SK-N-SH (cell line): ENCODE results near the gene NHS. TPM values are rescaled to one million over a fixed set of nuclear protein-coding genes. Genes with fewer than 3 reads are reported as not detected.

Experiments
- CTCF ChIA-PET: fragments of 300-600, 350-600 bp; formaldehyde crosslinking; extraction: SDS; loops from one replicate; lab custom pipeline; 2021; lab: Yijun Ruan, JAX
- POLR2A ChIA-PET: fragments of 350-600 bp; sonication (Branson Sonifier 250); formaldehyde crosslinking; extraction: SDS; loops from one replicate; lab custom pipeline; 2020; ENCODE audit warnings: antibody characterized with exemption, inconsistent platforms; lab: Yijun Ruan, JAX
- DNase-seq: peaks from one replicate; pipeline ENCODE4 v3.0.0; 2012
- H2AFZ ChIP-seq: fragments of 200-600 bp; sonication (generic); 2 replicates; pipeline ENCODE4 v1.8.1; 2016; ENCODE audit warnings: antibody characterized with exemption, mild to moderate bottlenecking, low read depth
- H3F3A ChIP-seq: fragments of 200-600 bp; sonication (generic); replicated peaks from 2 replicates; pipeline ENCODE3; 2016; ENCODE audit warnings: antibody characterized with exemption, mild to moderate bottlenecking; ENCODE audit not compliant: insufficient read depth
- H3K27ac ChIP-seq, 2 experiments: fragments of 200-500 bp in 1 of 2; fragments of 200-600 bp in 1 of 2; sonication (Bioruptor generic) in 1 of 2; sonication (generic), shearing (Covaris generic) in 1 of 2; 2 replicates each; pipeline versions ENCODE4 v1.5.1 to v1.6.1; 2014 to 2016; ENCODE audit warnings: low read depth in 2 of 2, inconsistent platforms in 1 of 2, low read length in 1 of 2, mild to moderate bottlenecking in 1 of 2, mixed read lengths in 1 of 2
- H3K27me3 ChIP-seq: fragments of 200-600 bp; sonication (generic), shearing (Covaris generic); 2 replicates; pipeline ENCODE4 v1.6.1; 2016; ENCODE audit warnings: mixed run types; ENCODE audit not compliant: insufficient read depth
- H3K36me3 ChIP-seq, 2 experiments: fragments of 200-500 bp in 1 of 2; fragments of 200-600 bp in 1 of 2; sonication (Bioruptor generic) in 1 of 2; sonication (generic) in 1 of 2; replicated peaks in 1 of 2; 2 replicates each; pipeline versions ENCODE3 to v1.5.1; 2014 to 2016; ENCODE audit warnings: low read length in 1 of 2, mild to moderate bottlenecking in 1 of 2; ENCODE audit not compliant: insufficient read depth in 2 of 2, control insufficient read depth in 1 of 2
- H3K4me1 ChIP-seq, 2 experiments: fragments of 200-500 bp in 1 of 2; fragments of 200-600 bp in 1 of 2; sonication (Bioruptor generic) in 1 of 2; sonication (generic), shearing (Covaris generic) in 1 of 2; 2 replicates each; pipeline versions ENCODE4 v1.5.1 to v1.6.1; 2014 to 2016; ENCODE audit warnings: low read depth in 1 of 2, low read length in 1 of 2, mixed run types in 1 of 2; ENCODE audit not compliant: insufficient read depth in 2 of 2, control insufficient read depth in 1 of 2
- H3K4me2 ChIP-seq: fragments of 200-600 bp; sonication (generic), shearing (Covaris generic); 2 replicates; pipeline ENCODE4 v1.6.1; 2017; ENCODE audit warnings: mixed run types
- H3K4me3 ChIP-seq, 2 experiments: fragments of 200-500 bp in 1 of 2; fragments of 200-600 bp in 1 of 2; sonication (Bioruptor generic) in 1 of 2; sonication (generic), shearing (Covaris generic) in 1 of 2; 2 replicates each; pipeline versions ENCODE4 v1.5.1 to v1.8.1; 2014 to 2016; ENCODE audit warnings: low read depth in 2 of 2, inconsistent platforms in 1 of 2, low read length in 1 of 2, mild to moderate bottlenecking in 1 of 2, mixed read lengths in 1 of 2, moderate library complexity in 1 of 2
- H3K79me2 ChIP-seq: fragments of 200-600 bp; sonication (generic); 2 replicates; pipeline ENCODE4 v1.8.1; 2017; ENCODE audit warnings: mild to moderate bottlenecking; ENCODE audit not compliant: insufficient read depth
- H3K9ac ChIP-seq: fragments of 200-600 bp; sonication (generic); 2 replicates; pipeline ENCODE4 v1.6.1; 2017; ENCODE audit warnings: mixed run types
- H3K9me2 ChIP-seq: fragments of 200-600 bp; sonication (generic); 2 replicates; pipeline ENCODE4 v1.6.1; 2017; ENCODE audit warnings: mixed run types
- H3K9me3 ChIP-seq: fragments of 200-600 bp; sonication (generic); 2 replicates; pipeline ENCODE4 v1.6.1; 2017; ENCODE audit warnings: mixed run types, mild to moderate bottlenecking, moderate library complexity
- H4K20me1 ChIP-seq: fragments of 200-600 bp; sonication (generic); 2 replicates; pipeline ENCODE4 v1.6.1; 2017; ENCODE audit warnings: mild to moderate bottlenecking, mixed run types; ENCODE audit not compliant: insufficient read depth
- ELF1 ChIP-seq: IDR thresholded peaks from 2 replicates; pipeline ENCODE4 v1.4.0; 2012
- EZH2phosphoT487 ChIP-seq: fragments of 200-600 bp; sonication (generic); IDR thresholded peaks from 2 replicates; pipeline ENCODE4 v1.6.1; 2017; ENCODE audit warnings: low read depth, mixed run types, mild to moderate bottlenecking, antibody characterized with exemption, moderate library complexity, borderline replicate concordance
- FOSL2 ChIP-seq: IDR thresholded peaks from 2 replicates; pipeline ENCODE4 v1.4.0; 2012; ENCODE audit warnings: low read depth, mild to moderate bottlenecking, moderate library complexity, borderline replicate concordance
- FOXJ3 ChIP-seq: sonication (generic); formaldehyde crosslinking; IDR thresholded peaks from 2 replicates; pipeline ENCODE4 v1.5.1; 2020; ENCODE audit warnings: mild to moderate bottlenecking, missing genetic modification reagents
- GABPA ChIP-seq: IDR thresholded peaks from 2 replicates; pipeline ENCODE4 v1.4.0; 2012; ENCODE audit warnings: low read depth, mild to moderate bottlenecking
- IRF3 ChIP-seq: fragments of 150-350 bp; IDR thresholded peaks from 2 replicates; pipeline ENCODE4 v1.6.1; 2016; ENCODE audit warnings: mild to moderate bottlenecking, low read depth, low read length
- RAD21 ChIP-seq: IDR thresholded peaks from 2 replicates; pipeline ENCODE4 v1.6.1; 2012; ENCODE audit warnings: mild to moderate bottlenecking, low read length
- REST ChIP-seq: IDR thresholded peaks from 2 replicates; pipeline ENCODE4 v1.6.1; 2012; ENCODE audit warnings: mild to moderate bottlenecking, low read depth, low read length, moderate library complexity
- RFX5 ChIP-seq: IDR thresholded peaks from 2 replicates; pipeline ENCODE4 v1.6.1; 2012; ENCODE audit warnings: mild to moderate bottlenecking, improper control_type of control experiment, low read length
- RXRA ChIP-seq: IDR thresholded peaks from 2 replicates; pipeline ENCODE4 v1.4.0; 2012; ENCODE audit warnings: low read depth, mild to moderate bottlenecking, borderline replicate concordance
- TCF12 ChIP-seq: IDR thresholded peaks from 2 replicates; pipeline ENCODE4 v1.4.0; 2012
- USF2 ChIP-seq: fragments of 150-350 bp; IDR thresholded peaks from 2 replicates; pipeline ENCODE4 v1.6.1; 2017; ENCODE audit warnings: antibody characterized with exemption, low read length, low read depth, borderline replicate concordance
- YY1 ChIP-seq: IDR thresholded peaks from 2 replicates; pipeline ENCODE4 v1.4.0; 2012; ENCODE audit warnings: low read depth, mild to moderate bottlenecking
- whole genome bisulfite sequencing: methylation state at CpG from one replicate; pipeline ENCODE4 v1.1.6; 2017; ENCODE audit warnings: low lambda C conversion rate; 5-methylcytosine and 5-hydroxymethylcytosine counted together
- polyA plus RNA-seq, 3 experiments: library from polyadenylated mRNA; depleted of rRNA; stranded (reverse); fragments of >200 nt; gene quantifications; 2 replicates each; pipeline ENCODE4 v1.2.3, GENCODE V29; 2012
- TF ChIP-seq, protein P1 (sequence below): IDR thresholded peaks from 2 replicates; pipeline ENCODE4; 2012
- TF ChIP-seq, protein P2 (sequence below): IDR thresholded peaks from 2 replicates; pipeline ENCODE4 v1.4.0; 2012; ENCODE audit warnings: low read depth, borderline replicate concordance

Gene NHS
- polyA plus RNA-seq, 1 of the 3 experiments (the other 2 are of a cell fraction): 1.0 TPM

- Histone ChIP-seq H3K9ac (no peak overlapping the region), H3K27ac (no peak overlapping the region), H3K36me3 (no peaks in the 10 kb centered on the region), H4K20me1 (no peaks in the 10 kb centered on the region), H3F3A (no peaks in the 10 kb centered on the region), H3K4me3 (no peak overlapping the region), H3K9me2 (no peaks in the 10 kb centered on the region), H3K9me3 (no peaks in the 10 kb centered on the region), H3K4me2 (no peak overlapping the region), H3K79me2 (no peaks in the 10 kb centered on the region), H3K4me1 (peaks cover 17 to 20% of the 10 kb centered on the region in 2 experiments; a peak in 3 of 4 replicates), H3K27me3 (no peaks in the 10 kb centered on the region; the same call in 1 of the 2 replicates), H2AFZ (no peak overlapping the region)
- CTCF ChIA-PET: interaction anchor here (1.4 to 2.6 kb wide), 2 partner anchors 10 to 47 kb away, joined by 3 to 13 read pairs; no protein-coding TSS in a partner anchor
- TF ChIP-seq IRF3 (no peak), YY1 (no peak), FOXJ3 (CRISPR knock-in tag) (no peak), TCF12 (no peak), GABPA (no peak), USF2 (no peak), FOSL2 (no peak), RXRA (no peak), RAD21 (no peak), EZH2phosphoT487 (no peak), ELF1 (no peak), REST (no peak), RFX5 (no peak)
- TF ChIP-seq, protein P1, sequence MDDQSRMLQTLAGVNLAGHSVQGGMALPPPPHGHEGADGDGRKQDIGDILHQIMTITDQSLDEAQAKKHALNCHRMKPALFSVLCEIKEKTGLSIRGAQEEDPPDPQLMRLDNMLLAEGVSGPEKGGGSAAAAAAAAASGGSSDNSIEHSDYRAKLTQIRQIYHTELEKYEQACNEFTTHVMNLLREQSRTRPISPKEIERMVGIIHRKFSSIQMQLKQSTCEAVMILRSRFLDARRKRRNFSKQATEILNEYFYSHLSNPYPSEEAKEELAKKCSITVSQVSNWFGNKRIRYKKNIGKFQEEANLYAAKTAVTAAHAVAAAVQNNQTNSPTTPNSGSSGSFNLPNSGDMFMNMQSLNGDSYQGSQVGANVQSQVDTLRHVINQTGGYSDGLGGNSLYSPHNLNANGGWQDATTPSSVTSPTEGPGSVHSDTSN: no peak
- TF ChIP-seq, protein P2, sequence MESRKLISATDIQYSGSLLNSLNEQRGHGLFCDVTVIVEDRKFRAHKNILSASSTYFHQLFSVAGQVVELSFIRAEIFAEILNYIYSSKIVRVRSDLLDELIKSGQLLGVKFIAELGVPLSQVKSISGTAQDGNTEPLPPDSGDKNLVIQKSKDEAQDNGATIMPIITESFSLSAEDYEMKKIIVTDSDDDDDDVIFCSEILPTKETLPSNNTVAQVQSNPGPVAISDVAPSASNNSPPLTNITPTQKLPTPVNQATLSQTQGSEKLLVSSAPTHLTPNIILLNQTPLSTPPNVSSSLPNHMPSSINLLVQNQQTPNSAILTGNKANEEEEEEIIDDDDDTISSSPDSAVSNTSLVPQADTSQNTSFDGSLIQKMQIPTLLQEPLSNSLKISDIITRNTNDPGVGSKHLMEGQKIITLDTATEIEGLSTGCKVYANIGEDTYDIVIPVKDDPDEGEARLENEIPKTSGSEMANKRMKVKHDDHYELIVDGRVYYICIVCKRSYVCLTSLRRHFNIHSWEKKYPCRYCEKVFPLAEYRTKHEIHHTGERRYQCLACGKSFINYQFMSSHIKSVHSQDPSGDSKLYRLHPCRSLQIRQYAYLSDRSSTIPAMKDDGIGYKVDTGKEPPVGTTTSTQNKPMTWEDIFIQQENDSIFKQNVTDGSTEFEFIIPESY: no peak
- POLR2A ChIA-PET: no interaction called here
- WGBS: 48% methylated on average over 2 of the region's 2 CpGs
- DNase-seq: no peak
These were observed 169.8 kb downstream of the NHS start for GRCh38 chrX:17544821-17545220.
